Neural crest cell (in vitro differentiated cells): ENCODE measurements around the gene CBFA2T2. TPM values are rescaled to one million over a fixed set of nuclear protein-coding genes. Genes with fewer than 3 reads are reported as not detected.

Experiments
- DNase-seq: peaks from one replicate; pipeline ENCODE4 v3.0.0; 2021; ENCODE audit warnings: low read depth, mixed read lengths, low spot score
- H3K27ac Mint-ChIP-seq: one replicate; pipeline ENCODE4 v1.8.0; 2021; ENCODE audit warnings: mild to moderate bottlenecking, mixed read lengths; ENCODE audit not compliant: unreplicated experiment
- H3K27me3 Mint-ChIP-seq: 2 replicates; pipeline ENCODE4 v1.8.0; 2021; ENCODE audit warnings: low read depth, mild to moderate bottlenecking, mixed read lengths
- H3K36me3 Mint-ChIP-seq: 2 replicates; pipeline ENCODE4 v1.8.0; 2021; ENCODE audit warnings: low read depth, mild to moderate bottlenecking, mixed read lengths
- H3K4me1 Mint-ChIP-seq: 2 replicates; pipeline ENCODE4 v1.8.0; 2021; ENCODE audit warnings: mixed read lengths
- H3K4me3 Mint-ChIP-seq: one replicate; pipeline ENCODE4 v1.8.0; 2021; ENCODE audit warnings: mild to moderate bottlenecking, mixed read lengths
- H3K9me3 Mint-ChIP-seq: 2 replicates; pipeline ENCODE4 v1.8.0; 2021; ENCODE audit warnings: mixed read lengths
- total RNA-seq: library from RNA; stranded (reverse); gene quantifications from 2 replicates; pipeline ENCODE4 v1.2.1, GENCODE V29; 2021
- TF ChIP-seq, protein P1 (sequence below): fragments of 200-600 bp; sonication (generic); conservative IDR thresholded peaks from 2 replicates; pipeline ENCODE4 v1.5.0; 2021; ENCODE audit warnings: antibody characterized with exemption, mild to moderate bottlenecking

Gene CBFA2T2
- total RNA-seq, 1 donor from 2014 or later, result 36.5 TPM

DNA sequence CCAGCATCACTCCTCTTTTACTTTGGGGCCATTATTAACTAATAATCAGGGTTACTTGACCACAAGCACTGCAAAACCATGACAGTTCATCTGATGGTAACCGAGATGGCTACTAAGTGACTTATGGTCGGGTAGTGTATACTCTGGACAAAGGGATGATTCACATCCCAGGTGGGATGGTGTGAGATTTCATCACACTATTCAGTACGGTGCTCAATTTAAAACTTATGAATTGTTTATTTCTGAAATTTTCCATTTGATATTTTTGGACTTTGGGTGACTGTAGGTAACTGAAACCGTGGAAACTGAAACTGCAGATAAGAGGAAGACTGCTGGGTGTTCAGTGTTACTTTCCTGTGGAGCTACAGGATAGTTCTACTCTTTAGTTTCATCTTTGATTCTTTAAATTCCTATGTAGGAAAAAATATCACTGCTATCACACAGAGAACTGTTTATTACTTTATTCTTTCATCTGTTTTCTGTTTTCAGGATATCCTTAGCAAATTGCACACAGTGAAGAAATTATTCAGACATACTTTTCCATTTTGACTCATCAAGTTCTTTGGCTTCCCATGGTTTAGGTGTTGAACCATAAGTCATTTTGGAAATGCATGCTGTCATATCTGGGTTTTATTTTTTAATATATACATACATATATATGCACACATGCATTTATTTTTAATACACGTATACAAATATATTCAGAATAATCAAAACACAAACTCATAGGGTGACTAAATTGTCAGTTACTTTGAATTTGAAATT, 113.1 kb downstream of the CBFA2T2 start:
- H3K27ac Mint-ChIP-seq, result no peak overlapping the region
- no peaks in the 10 kb centered on the region for H3K9me3 Mint-ChIP-seq
- TF ChIP-seq, protein P1, sequence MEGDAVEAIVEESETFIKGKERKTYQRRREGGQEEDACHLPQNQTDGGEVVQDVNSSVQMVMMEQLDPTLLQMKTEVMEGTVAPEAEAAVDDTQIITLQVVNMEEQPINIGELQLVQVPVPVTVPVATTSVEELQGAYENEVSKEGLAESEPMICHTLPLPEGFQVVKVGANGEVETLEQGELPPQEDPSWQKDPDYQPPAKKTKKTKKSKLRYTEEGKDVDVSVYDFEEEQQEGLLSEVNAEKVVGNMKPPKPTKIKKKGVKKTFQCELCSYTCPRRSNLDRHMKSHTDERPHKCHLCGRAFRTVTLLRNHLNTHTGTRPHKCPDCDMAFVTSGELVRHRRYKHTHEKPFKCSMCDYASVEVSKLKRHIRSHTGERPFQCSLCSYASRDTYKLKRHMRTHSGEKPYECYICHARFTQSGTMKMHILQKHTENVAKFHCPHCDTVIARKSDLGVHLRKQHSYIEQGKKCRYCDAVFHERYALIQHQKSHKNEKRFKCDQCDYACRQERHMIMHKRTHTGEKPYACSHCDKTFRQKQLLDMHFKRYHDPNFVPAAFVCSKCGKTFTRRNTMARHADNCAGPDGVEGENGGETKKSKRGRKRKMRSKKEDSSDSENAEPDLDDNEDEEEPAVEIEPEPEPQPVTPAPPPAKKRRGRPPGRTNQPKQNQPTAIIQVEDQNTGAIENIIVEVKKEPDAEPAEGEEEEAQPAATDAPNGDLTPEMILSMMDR, result no peak
- no peak for DNase-seq
- no peak overlapping the region for H3K4me3 Mint-ChIP-seq
- H3K27me3 Mint-ChIP-seq, result no peaks in the 10 kb centered on the region
- peaks cover 2% of the 10 kb centered on the region for H3K36me3 Mint-ChIP-seq
- peaks cover 10% of the 10 kb centered on the region for H3K4me1 Mint-ChIP-seq

DNA sequence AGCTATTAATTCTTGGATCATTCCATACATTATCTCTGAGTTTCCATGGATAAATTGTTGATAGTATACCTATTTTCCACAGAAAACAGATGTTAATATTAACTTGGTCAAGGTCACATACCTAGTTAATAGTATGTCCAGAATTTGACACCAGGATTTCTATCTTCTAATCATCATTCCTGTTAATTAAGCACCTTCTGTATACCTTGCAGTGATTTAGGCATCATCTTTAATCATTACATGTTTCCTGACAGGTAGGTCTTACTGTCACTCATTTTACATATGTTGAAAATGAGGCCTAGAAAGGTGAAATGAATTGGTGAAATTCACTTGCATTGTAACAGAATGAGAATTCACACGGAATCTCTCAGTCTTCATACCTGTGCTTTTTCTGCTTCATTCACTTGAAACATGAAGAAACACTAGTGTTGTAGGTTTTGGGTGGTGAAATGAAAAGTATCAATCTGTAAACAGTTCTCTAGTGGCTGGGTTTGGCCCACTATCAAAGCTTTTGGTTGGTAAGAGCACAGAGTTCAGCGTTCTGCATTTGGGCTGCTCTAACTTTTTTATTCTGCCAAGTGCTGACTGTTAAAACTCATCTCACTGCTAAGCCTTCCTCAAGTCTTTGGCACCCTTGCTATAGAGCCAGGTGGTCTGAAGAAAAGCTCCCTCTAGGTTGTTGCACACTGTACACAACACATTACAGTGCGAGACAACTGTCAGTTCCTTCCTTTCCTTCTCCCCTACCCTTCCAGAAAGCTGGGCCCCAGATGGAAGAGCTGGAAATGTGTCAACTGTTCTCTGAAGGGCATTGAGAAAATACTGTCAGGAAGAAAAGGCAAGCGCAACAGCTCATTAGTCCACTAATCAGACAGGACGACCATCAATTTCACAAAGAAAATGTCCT, 114.4 kb downstream of the CBFA2T2 start:
- Mint-ChIP-seq H3K27ac (no peak overlapping the region), H3K9me3 (no peaks in the 10 kb centered on the region), H3K4me3 (no peak overlapping the region), H3K4me1 (peaks cover 10% of the 10 kb centered on the region), H3K36me3 (peaks cover 2% of the 10 kb centered on the region), H3K27me3 (no peaks in the 10 kb centered on the region)
- TF ChIP-seq, protein P1, result no peak
- DNase-seq, result no peak

DNA sequence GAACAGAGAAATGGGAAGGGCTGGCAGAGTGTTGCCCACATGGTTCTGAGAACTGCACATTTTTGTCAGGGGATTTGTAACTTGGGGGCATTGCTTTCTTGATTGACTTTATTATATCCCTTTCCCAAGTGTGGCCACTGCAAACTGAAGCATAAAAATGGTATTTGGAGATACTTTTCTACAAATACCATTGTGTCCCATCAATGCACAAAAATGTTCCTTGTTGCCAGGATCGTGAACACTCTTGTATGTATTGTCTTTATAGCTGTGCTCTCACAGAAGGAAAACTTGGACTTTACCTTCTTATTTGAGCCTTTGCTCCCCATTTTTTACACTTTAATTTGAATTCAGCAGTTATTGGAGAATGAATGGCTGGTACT, 115.1 kb downstream of the CBFA2T2 start:
- no peaks in the 10 kb centered on the region for H3K27me3 Mint-ChIP-seq
- H3K36me3 Mint-ChIP-seq, result peaks cover 2% of the 10 kb centered on the region
- no peak for DNase-seq
- peaks cover 10% of the 10 kb centered on the region for H3K4me1 Mint-ChIP-seq
- no peaks in the 10 kb centered on the region for H3K9me3 Mint-ChIP-seq
- no peak overlapping the region for H3K4me3 Mint-ChIP-seq
- H3K27ac Mint-ChIP-seq, result no peak overlapping the region
- TF ChIP-seq, protein P1, result no peak

DNA sequence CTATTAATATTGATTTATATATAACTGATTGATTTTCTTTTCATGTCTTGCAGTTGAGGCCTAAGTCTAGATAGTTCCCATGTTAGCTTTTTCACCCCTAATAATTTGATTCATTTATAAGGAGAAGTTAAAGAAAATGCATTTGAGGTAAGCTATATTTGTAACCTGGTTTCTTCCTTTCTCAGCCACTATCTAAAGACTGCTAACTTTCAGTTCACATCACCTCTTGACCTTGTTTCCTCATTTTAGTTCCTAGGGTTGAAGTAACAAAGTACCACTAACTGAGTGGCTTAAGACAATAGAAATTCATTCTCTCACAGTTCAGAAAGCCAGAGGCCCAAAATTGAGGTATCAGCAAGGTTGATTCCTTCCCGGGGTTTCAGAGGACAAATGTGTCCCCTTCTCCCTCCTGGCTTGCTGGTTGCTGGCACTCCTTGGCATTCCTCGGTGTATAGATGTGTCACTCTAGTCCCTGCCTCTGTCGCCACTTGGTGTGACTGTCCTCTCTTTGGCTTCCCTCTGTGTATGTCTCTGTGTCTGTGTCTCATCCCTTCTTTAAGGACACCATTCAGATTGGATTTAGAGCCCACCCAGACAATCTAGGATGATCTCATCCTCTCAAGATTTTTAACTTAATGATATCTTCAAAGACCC, 116.3 kb downstream of the CBFA2T2 start:
- peaks cover 2% of the 10 kb centered on the region for H3K36me3 Mint-ChIP-seq
- no peak for DNase-seq
- peaks cover 10% of the 10 kb centered on the region for H3K4me1 Mint-ChIP-seq
- TF ChIP-seq, protein P1, result no peak
- H3K9me3 Mint-ChIP-seq, result no peaks in the 10 kb centered on the region
- no peak overlapping the region for H3K27ac Mint-ChIP-seq
- no peak overlapping the region for H3K4me3 Mint-ChIP-seq
- H3K27me3 Mint-ChIP-seq, result no peaks in the 10 kb centered on the region

DNA sequence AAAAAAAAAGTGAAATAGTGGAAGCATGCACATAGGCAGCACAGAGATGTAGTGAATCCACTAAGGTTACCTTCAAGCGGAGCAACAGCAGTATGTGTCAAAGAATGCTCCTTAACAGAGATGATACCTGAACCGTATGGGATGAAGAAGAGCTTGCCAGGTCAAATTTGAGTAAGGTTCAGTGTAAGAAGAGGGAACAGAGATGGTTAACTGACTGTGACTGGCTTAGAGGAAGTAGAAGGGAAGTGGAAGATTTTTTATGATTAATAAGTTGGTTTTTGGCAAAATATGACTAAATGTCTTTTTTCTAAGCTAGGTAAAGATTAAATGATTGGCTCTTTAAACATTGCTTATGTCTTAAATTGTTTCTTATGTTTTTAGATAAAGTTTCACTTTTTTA, 119.6 kb downstream of the CBFA2T2 start:
- no peak for DNase-seq
- Mint-ChIP-seq H3K27me3 (no peaks in the 10 kb centered on the region), H3K4me3 (no peak overlapping the region), H3K4me1 (peaks cover 9% of the 10 kb centered on the region), H3K36me3 (no peaks in the 10 kb centered on the region), H3K27ac (no peak overlapping the region), H3K9me3 (no peaks in the 10 kb centered on the region)
- TF ChIP-seq, protein P1, result no peak
